NCI-H2107 treated with DMSO at 0.1 percent for 48 hours (cell line): Measurements from ENCODE around the gene PHF21B.

Experiments used
- DNase-seq: peaks from one replicate; lab custom pipeline; 2025; ENCODE audit not compliant: unreplicated experiment; lab: John Stamatoyannopoulos, UW

Gene PHF21B

GRCh38 chr22:44898236-44898635 lies 111.6 kb downstream of the PHF21B start:
- DNase-seq = no peak

GRCh38 chr22:44895296-44896055 lies 114.3 kb downstream of the PHF21B start:
- no peak for DNase-seq

GRCh38 chr22:44894782-44895181 lies 115.0 kb downstream of the PHF21B start:
- DNase-seq = no peak

GRCh38 chr22:44894321-44894720 lies 115.5 kb downstream of the PHF21B start:
- no peak for DNase-seq

- no peak for DNase-seq
These were observed 116.1 kb downstream of the PHF21B start for GRCh38 chr22:44893731-44894080.

GRCh38 chr22:44892803-44893730 lies 116.7 kb downstream of the PHF21B start:
- no peak for DNase-seq

GRCh38 chr22:44892243-44892642 lies 117.6 kb downstream of the PHF21B start:
- no peak for DNase-seq

- DNase-seq = no peak
These were observed 118.0 kb downstream of the PHF21B start for GRCh38 chr22:44891791-44892190.

GRCh38 chr22:44891293-44891747 lies 118.5 kb downstream of the PHF21B start:
- DNase-seq = no peak

- no peak for DNase-seq
These were observed 119.2 kb downstream of the PHF21B start for GRCh38 chr22:44890416-44891292.

GRCh38 chr22:44889255-44889878 lies 120.4 kb downstream of the PHF21B start:
- DNase-seq = no peak

- DNase-seq = no peak
These were observed 121.1 kb downstream of the PHF21B start for GRCh38 chr22:44888491-44889254.

GRCh38 chr22:44887941-44888366 lies 121.9 kb downstream of the PHF21B start:
- DNase-seq = no peak

- no peak for DNase-seq
These were observed 123.9 kb downstream of the PHF21B start for GRCh38 chr22:44885806-44886360.

GRCh38 chr22:44884968-44885805 lies 124.6 kb downstream of the PHF21B start:
- no peak for DNase-seq

- DNase-seq = no peak
These were observed 125.2 kb downstream of the PHF21B start for GRCh38 chr22:44884562-44884961.

- DNase-seq = no peak
These were observed 126.8 kb downstream of the PHF21B start for GRCh38 chr22:44883011-44883421.

GRCh38 chr22:44882226-44882905 lies 127.4 kb downstream of the PHF21B start:
- DNase-seq = no peak
